Dedifferentiated amniotic fluid mesenchymal stem cell (primary cell): ENCODE measurements around the gene ZNRF3.
"Not testable (repeated sequence)": the region's sequence is repeated elsewhere in the genome, so short reads cannot be mapped to it uniquely, and the experiment has no call there.

Source experiments
- DNase-seq: peaks from one replicate; pipeline ENCODE4 v3.0.0-alpha.2; 2016; ENCODE audit errors: extremely low spot score

The ZNRF3 gene

GRCh38 chr22:28884747-28885350, 1.5 kb downstream of the ZNRF3 start:
- DNase-seq = no peak

GRCh38 chr22:28885939-28886338, 2.6 kb downstream of the ZNRF3 start:
- no peak for DNase-seq

GRCh38 chr22:28886679-28887078, 3.3 kb downstream of the ZNRF3 start:
- not testable (repeated sequence) for DNase-seq

- no peak for DNase-seq
Measured at GRCh38 chr22:28887725-28888459, 4.5 kb downstream of the ZNRF3 start.

GRCh38 chr22:28889478-28890024, 6.2 kb downstream of the ZNRF3 start:
- DNase-seq = no peak

- no peak for DNase-seq
Measured at GRCh38 chr22:28891156-28891733, 7.9 kb downstream of the ZNRF3 start.

GRCh38 chr22:28892175-28892731, 8.9 kb downstream of the ZNRF3 start:
- no peak for DNase-seq

GRCh38 chr22:28893810-28894209, 10.4 kb downstream of the ZNRF3 start:
- DNase-seq = no peak

- no peak for DNase-seq
Measured at GRCh38 chr22:28894334-28894733, 11.0 kb downstream of the ZNRF3 start.

GRCh38 chr22:28894807-28895206, 11.4 kb downstream of the ZNRF3 start:
- no peak for DNase-seq

GRCh38 chr22:28896611-28897010, 13.2 kb downstream of the ZNRF3 start:
- DNase-seq = no peak

GRCh38 chr22:28898233-28898629, 14.9 kb downstream of the ZNRF3 start:
- no peak for DNase-seq

GRCh38 chr22:28899199-28899853, 16.0 kb downstream of the ZNRF3 start:
- no peak for DNase-seq

- no peak for DNase-seq
Measured at GRCh38 chr22:28900379-28900925, 17.1 kb downstream of the ZNRF3 start.

GRCh38 chr22:28902490-28902889, 19.1 kb downstream of the ZNRF3 start:
- DNase-seq = no peak

GRCh38 chr22:28903080-28903479, 19.7 kb downstream of the ZNRF3 start:
- no peak for DNase-seq

- DNase-seq = no peak
Measured at GRCh38 chr22:28903729-28904128, 20.4 kb downstream of the ZNRF3 start.

GRCh38 chr22:28904211-28904896, 21.0 kb downstream of the ZNRF3 start:
- DNase-seq = no peak

GRCh38 chr22:28905256-28905832, 22.0 kb downstream of the ZNRF3 start:
- DNase-seq = no peak

GRCh38 chr22:28906312-28906711, 22.9 kb downstream of the ZNRF3 start:
- DNase-seq = no peak
